IMR-90 (cell line): Measurements from ENCODE around the gene COL3A1. TPM values are rescaled to one million over a fixed set of nuclear protein-coding genes. Genes with fewer than 3 reads are reported as not detected.

ENCODE experiments used
- ATAC-seq: fragments of 200-7000 bp; cut with Tn5 transposase; 2 replicates; pipeline ENCODE4 v1.9.1; 2020; ENCODE audit warnings: low read depth, mild to moderate bottlenecking, moderate library complexity
- BruUV-seq: library from RNA; stranded (reverse); fragments of 400-500 nt; replicated peaks from 2 replicates; lab custom pipeline; 2021; lab: Mats Ljungman, UMichigan
- CTCF ChIA-PET: fragments of 300-600 bp; formaldehyde crosslinking; extraction: SDS; loops from one replicate; lab custom pipeline; 2021; ENCODE audit warnings: antibody characterized with exemption; lab: Yijun Ruan, JAX
- POLR2A ChIA-PET: fragments of 300-600 bp; sonication (Branson Sonifier 250); formaldehyde crosslinking; loops from one replicate; lab custom pipeline; 2022; ENCODE audit warnings: antibody characterized with exemption; ENCODE audit not compliant: unreplicated experiment; lab: Charles Lee
- DNase-seq: peaks from one replicate; pipeline ENCODE4 v3.0.0; 2013
- H2AFZ ChIP-seq: replicated peaks from 2 replicates; pipeline ENCODE3; 2013; ENCODE audit warnings: low read length, mild to moderate bottlenecking; ENCODE audit not compliant: poor library complexity
- H2AK5ac ChIP-seq: 2 replicates; pipeline ENCODE4 v1.6.1; 2013; ENCODE audit warnings: low read depth, low read length, inconsistent platforms
- H2AK9ac ChIP-seq: replicated peaks from 2 replicates; pipeline ENCODE3; 2013; ENCODE audit warnings: mild to moderate bottlenecking, low read depth, low read length, moderate library complexity; ENCODE audit not compliant: poor library complexity
- H2BK120ac ChIP-seq: 2 replicates; pipeline ENCODE4 v1.6.1; 2013; ENCODE audit warnings: low read depth, low read length, inconsistent platforms
- H2BK15ac ChIP-seq: 3 replicates; pipeline ENCODE4 v1.6.1; 2013; ENCODE audit warnings: low read depth, low read length, inconsistent platforms
- H2BK20ac ChIP-seq: 2 replicates; pipeline ENCODE4 v1.6.1; 2013; ENCODE audit warnings: low read depth, mild to moderate bottlenecking, inconsistent platforms, low read length, moderate library complexity
- H2BK5ac ChIP-seq: 2 replicates; pipeline ENCODE4 v1.6.1; 2013; ENCODE audit warnings: mild to moderate bottlenecking, low read depth, low read length, inconsistent platforms; ENCODE audit not compliant: poor library complexity, severe bottlenecking
- H3K14ac ChIP-seq: replicated peaks from 2 replicates; pipeline ENCODE4 v1.6.1; 2013; ENCODE audit warnings: low read depth, low read length, inconsistent platforms
- H3K18ac ChIP-seq: 2 replicates; pipeline ENCODE4 v1.6.1; 2013; ENCODE audit warnings: low read depth, low read length, control low read depth
- H3K23ac ChIP-seq: 2 replicates; pipeline ENCODE4 v1.6.1; 2013; ENCODE audit warnings: low read depth, low read length, inconsistent platforms
- H3K27ac ChIP-seq: 2 replicates; pipeline ENCODE4 v1.5.1; 2013; ENCODE audit warnings: mild to moderate bottlenecking, control low read depth, low read length; ENCODE audit not compliant: insufficient read depth
- H3K27me3 ChIP-seq: 2 replicates; pipeline ENCODE4 v1.6.1; 2013; ENCODE audit warnings: low read length; ENCODE audit not compliant: control insufficient read depth, insufficient read depth
- H3K36me3 ChIP-seq: 2 replicates; pipeline ENCODE4 v1.6.1; 2013; ENCODE audit warnings: low read length, mixed read lengths; ENCODE audit not compliant: control insufficient read depth, insufficient read depth
- H3K4ac ChIP-seq: 2 replicates; pipeline ENCODE4 v1.6.1; 2013; ENCODE audit warnings: low read depth, low read length, inconsistent platforms
- H3K4me1 ChIP-seq: 2 replicates; pipeline ENCODE4 v1.6.1; 2013; ENCODE audit warnings: low read length, mixed read lengths; ENCODE audit not compliant: control insufficient read depth, insufficient read depth
- H3K4me2 ChIP-seq: 2 replicates; pipeline ENCODE4 v1.6.1; 2013; ENCODE audit warnings: low read depth, mild to moderate bottlenecking, control low read depth, low read length, moderate library complexity
- H3K4me3 ChIP-seq: 2 replicates; pipeline ENCODE4 v1.5.1; 2013; ENCODE audit warnings: low read depth, mild to moderate bottlenecking, control low read depth, low read length, moderate library complexity; ENCODE audit not compliant: insufficient read depth
- H3K56ac ChIP-seq: 2 replicates; pipeline ENCODE4 v1.6.1; 2013; ENCODE audit warnings: low read length, inconsistent platforms; ENCODE audit not compliant: insufficient read depth; ENCODE audit errors: extremely low read depth
- H3K79me1 ChIP-seq, 2 experiments: 2 replicates each; pipeline ENCODE4 v1.6.1; 2013; ENCODE audit warnings: low read length in 2 of 2, inconsistent platforms in 1 of 2, low read depth in 1 of 2
- H3K9ac ChIP-seq: 2 replicates; pipeline ENCODE4 v1.6.1; 2013; ENCODE audit warnings: low read depth, low read length, control low read depth
- H3K9me1 ChIP-seq: 2 replicates; pipeline ENCODE4 v1.6.1; 2013; ENCODE audit warnings: low read length, inconsistent platforms; ENCODE audit not compliant: insufficient read depth
- H3K9me3 ChIP-seq: 2 replicates; pipeline ENCODE4 v1.6.1; 2013; ENCODE audit warnings: low read length; ENCODE audit not compliant: control insufficient read depth, insufficient read depth
- H4K20me1 ChIP-seq: 2 replicates; pipeline ENCODE4 v1.6.1; 2013; ENCODE audit warnings: low read length, inconsistent platforms; ENCODE audit not compliant: insufficient read depth
- H4K5ac ChIP-seq: 2 replicates; pipeline ENCODE4 v1.6.1; 2013; ENCODE audit warnings: mild to moderate bottlenecking, low read depth, low read length, control low read depth
- H4K8ac ChIP-seq, 2 experiments: 2 replicates each; pipeline ENCODE4 v1.6.1; 2013; ENCODE audit warnings: low read depth in 2 of 2, low read length in 2 of 2, control low read depth in 1 of 2, inconsistent platforms in 1 of 2
- H4K91ac ChIP-seq: 2 replicates; pipeline ENCODE4 v1.6.1; 2013; ENCODE audit warnings: low read depth, low read length, inconsistent platforms; ENCODE audit not compliant: insufficient read depth
- BHLHE40 ChIP-seq: fragments of 150-350 bp; IDR thresholded peaks from 2 replicates; pipeline ENCODE4 v1.6.1; 2016; ENCODE audit warnings: mild to moderate bottlenecking, low read depth, low read length
- CEBPB ChIP-seq: IDR thresholded peaks from 2 replicates; pipeline ENCODE4 v1.6.1; 2012; ENCODE audit warnings: low read depth, low read length, improper control_type of control experiment
- CHD1 ChIP-seq: IDR thresholded peaks from 2 replicates; pipeline ENCODE4 v1.6.1; 2012; ENCODE audit warnings: low read depth, low read length, improper control_type of control experiment
- ELK1 ChIP-seq: fragments of 150-350 bp; IDR thresholded peaks from 2 replicates; pipeline ENCODE4 v1.6.1; 2016; ENCODE audit warnings: low read depth, mild to moderate bottlenecking, low read length, moderate library complexity, borderline replicate concordance
- FOS ChIP-seq: fragments of 150-350 bp; IDR thresholded peaks from 2 replicates; pipeline ENCODE4 v1.6.1; 2016; ENCODE audit warnings: low read depth, low read length
- MAFK ChIP-seq: IDR thresholded peaks from 2 replicates; pipeline ENCODE4 v1.6.1; 2012; ENCODE audit warnings: low read depth, low read length, improper control_type of control experiment
- MAZ ChIP-seq: IDR thresholded peaks from 2 replicates; pipeline ENCODE4 v1.6.1; 2012; ENCODE audit warnings: low read depth, mild to moderate bottlenecking, low read length, improper control_type of control experiment, moderate library complexity, borderline replicate concordance
- MXI1 ChIP-seq: IDR thresholded peaks from 2 replicates; pipeline ENCODE4 v1.6.1; 2012; ENCODE audit warnings: low read depth, mild to moderate bottlenecking, low read length, moderate library complexity, borderline replicate concordance
- NFE2L2 ChIP-seq: fragments of 150-350 bp; IDR thresholded peaks from 2 replicates; pipeline ENCODE4 v1.6.1; 2016; ENCODE audit warnings: low read depth, mild to moderate bottlenecking, low read length
- POLR2A ChIP-seq: IDR thresholded peaks from 2 replicates; pipeline ENCODE4 v1.6.1; 2012; ENCODE audit warnings: mild to moderate bottlenecking, low read depth, low read length
- RAD21 ChIP-seq: IDR thresholded peaks from 2 replicates; pipeline ENCODE4 v1.6.1; 2012; ENCODE audit warnings: low read length, improper control_type of control experiment
- RCOR1 ChIP-seq: IDR thresholded peaks from 2 replicates; pipeline ENCODE4 v1.6.1; 2012; ENCODE audit warnings: mild to moderate bottlenecking, low read length, improper control_type of control experiment; ENCODE audit not compliant: insufficient replicate concordance
- RFX5 ChIP-seq: IDR thresholded peaks from 2 replicates; pipeline ENCODE4 v1.8.0; 2012; ENCODE audit warnings: low read depth, mild to moderate bottlenecking, low read length, moderate library complexity
- SMC3 ChIP-seq: fragments of 150-350 bp; IDR thresholded peaks from 2 replicates; pipeline ENCODE4 v1.6.1; 2016; ENCODE audit warnings: low read depth, mild to moderate bottlenecking, antibody characterized with exemption, low read length, moderate library complexity
- USF2 ChIP-seq: fragments of 150-350 bp; IDR thresholded peaks from 2 replicates; pipeline ENCODE4 v1.6.1; 2017; ENCODE audit warnings: mild to moderate bottlenecking, antibody characterized with exemption, low read length, low read depth
- WGBS, 2 experiments: methylation state at CpG; one replicate each; pipeline versions ENCODE4 v1.1.5 to v1.1.7; 2013; ENCODE audit warnings: missing lambda C conversion rate in 2 of 2; ENCODE audit not compliant: insufficient read length in 1 of 2; ENCODE audit errors: extremely low coverage in 2 of 2; 5-methylcytosine and 5-hydroxymethylcytosine counted together
- dilution Hi-C: fragments of 300-500 bp; cut with HindIII; formaldehyde crosslinking; loops from one replicate; pipeline ENCODE4 v1.14.3; 2018; ENCODE audit warnings: low sequenced_read_pairs; ENCODE audit not compliant: unreplicated experiment
- in situ Hi-C: fragments of 300-500 bp; cut with MboI; formaldehyde crosslinking; loops from 3 replicates; pipeline ENCODE4 v1.14.3; 2019; ENCODE audit warnings: low sequenced_read_pairs, inconsistent platforms, mixed read lengths
- intact Hi-C: fragments of 100-400 bp; cut with micrococcal nuclease; formaldehyde crosslinking; loops from 2 replicates; pipeline ENCODE4 v1.10.0; 2022
- polyA plus RNA-seq, 3 experiments: library from polyadenylated mRNA; depleted of rRNA; stranded (reverse); fragments of >200 nt; gene quantifications; 2 replicates each; pipeline ENCODE4 v1.2.3, GENCODE V29; 2012; ENCODE audit warnings: low replicate concordance in 1 of 3
- total RNA-seq: library from RNA; depleted of rRNA; stranded (reverse); fragments of >200 nt; gene quantifications from 2 replicates; pipeline ENCODE4 v1.2.3, GENCODE V29; 2012
- TF ChIP-seq, protein P1 (sequence below): conservative IDR thresholded peaks from 2 replicates; pipeline ENCODE4 v1.5.1; 2012; ENCODE audit warnings: mild to moderate bottlenecking, low read depth, low read length, improper control_type of control experiment

Gene COL3A1
- total and polyA plus RNA-seq, 2 of the 4 experiments (the other 2 are of a cell fraction): 402 to 408 TPM

DNA sequence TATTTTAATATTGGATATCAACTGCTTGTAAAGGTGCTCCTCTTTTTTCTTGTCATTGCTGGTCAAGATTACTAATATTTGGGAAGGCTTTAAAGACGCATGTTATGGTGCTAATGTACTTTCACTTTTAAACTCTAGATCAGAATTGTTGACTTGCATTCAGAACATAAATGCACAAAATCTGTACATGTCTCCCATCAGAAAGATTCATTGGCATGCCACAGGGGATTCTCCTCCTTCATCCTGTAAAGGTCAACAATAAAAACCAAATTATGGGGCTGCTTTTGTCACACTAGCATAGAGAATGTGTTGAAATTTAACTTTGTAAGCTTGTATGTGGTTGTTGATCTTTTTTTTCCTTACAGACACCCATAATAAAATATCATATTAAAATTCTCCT, 38.2 kb downstream of the COL3A1 start:
- H3K4ac ChIP-seq: no peak overlapping the region
- intact Hi-C loops (no loop called here), dilution Hi-C loops (no loop called here), in situ Hi-C loops (no loop called here)
- H2BK15ac ChIP-seq: no peak overlapping the region
- H3K9me3 ChIP-seq: no peaks in the 10 kb centered on the region
- no peak overlapping the region for H3K9ac ChIP-seq
- H4K5ac ChIP-seq: no peak overlapping the region
- no peak overlapping the region for H2AFZ ChIP-seq
- no peak overlapping the region; the same call in 1 of the 2 replicates for H3K27ac ChIP-seq
- no peak for DNase-seq
- ChIA-PET CTCF (no interaction called here), POLR2A (no interaction called here)
- H3K23ac ChIP-seq: no peak overlapping the region
- H2BK5ac ChIP-seq: peak overlapping the region; percentile 25
- WGBS, 2 experiments: no CpG with 5 or more reads among the region's 1 CpG
- peaks cover 45% of the 10 kb centered on the region for H3K36me3 ChIP-seq
- no peak overlapping the region for H2AK9ac ChIP-seq
- H3K79me1 ChIP-seq: peaks cover 7 to 9% of the 10 kb centered on the region in 2 experiments; a peak in 3 of 4 replicates
- no peak overlapping the region; the same call in 1 of the 2 replicates for H3K4me2 ChIP-seq
- no TSS peak for BruUV-seq
- H2BK120ac ChIP-seq: no peak overlapping the region
- 0 out of 4 replicates have a peak overlapping the region, but pooled peaks of 1 of the 2 experiments have one; percentile 4 for H4K8ac ChIP-seq
- H4K91ac ChIP-seq: no peak overlapping the region
- H3K56ac ChIP-seq: no peak overlapping the region
- no peak overlapping the region for H2AK5ac ChIP-seq
- H3K4me1 ChIP-seq: peaks cover 6% of the 10 kb centered on the region; the same call in 1 of the 2 replicates
- H3K18ac ChIP-seq: no peak overlapping the region
- no peak overlapping the region for H3K14ac ChIP-seq
- H3K9me1 ChIP-seq: 0 out of 2 replicates have a peak, but pooled peaks cover 4% of the 10 kb centered on the region
- H4K20me1 ChIP-seq: no peaks in the 10 kb centered on the region
- H2BK20ac ChIP-seq: no peak overlapping the region
- H3K27me3 ChIP-seq: no peaks in the 10 kb centered on the region
- H3K4me3 ChIP-seq: no peak overlapping the region
- TF ChIP-seq RAD21 (no peak), RFX5 (no peak), MAFK (no peak), ELK1 (no peak), SMC3 (no peak), USF2 (no peak), POLR2A (no peak), FOS (no peak), BHLHE40 (no peak), NFE2L2 (no peak), MXI1 (no peak), MAZ (no peak), CEBPB (no peak), RCOR1 (no peak), CHD1 (no peak)
- TF ChIP-seq, protein P1, sequence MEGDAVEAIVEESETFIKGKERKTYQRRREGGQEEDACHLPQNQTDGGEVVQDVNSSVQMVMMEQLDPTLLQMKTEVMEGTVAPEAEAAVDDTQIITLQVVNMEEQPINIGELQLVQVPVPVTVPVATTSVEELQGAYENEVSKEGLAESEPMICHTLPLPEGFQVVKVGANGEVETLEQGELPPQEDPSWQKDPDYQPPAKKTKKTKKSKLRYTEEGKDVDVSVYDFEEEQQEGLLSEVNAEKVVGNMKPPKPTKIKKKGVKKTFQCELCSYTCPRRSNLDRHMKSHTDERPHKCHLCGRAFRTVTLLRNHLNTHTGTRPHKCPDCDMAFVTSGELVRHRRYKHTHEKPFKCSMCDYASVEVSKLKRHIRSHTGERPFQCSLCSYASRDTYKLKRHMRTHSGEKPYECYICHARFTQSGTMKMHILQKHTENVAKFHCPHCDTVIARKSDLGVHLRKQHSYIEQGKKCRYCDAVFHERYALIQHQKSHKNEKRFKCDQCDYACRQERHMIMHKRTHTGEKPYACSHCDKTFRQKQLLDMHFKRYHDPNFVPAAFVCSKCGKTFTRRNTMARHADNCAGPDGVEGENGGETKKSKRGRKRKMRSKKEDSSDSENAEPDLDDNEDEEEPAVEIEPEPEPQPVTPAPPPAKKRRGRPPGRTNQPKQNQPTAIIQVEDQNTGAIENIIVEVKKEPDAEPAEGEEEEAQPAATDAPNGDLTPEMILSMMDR: no peak
- ATAC-seq: no peak
